ENCODE data around the gene KLHL22.

The KLHL22 gene

GRCh38 chr22:20429254-20430100, 66.1 kb downstream of the KLHL22 start:
- DNase-seq, result peak in 13 of 42 donors; percentile 24 to 62 (median 46)
- intact Hi-C loops (cut with DNase I), result no loop called here

- DNase-seq, result no peak
- intact Hi-C loops (cut with DNase I), result no loop called here
These were observed 66.9 kb downstream of the KLHL22 start for GRCh38 chr22:20428496-20429253.

- no peak for DNase-seq
- intact Hi-C loops (cut with DNase I), result no loop called here
These were observed 67.6 kb downstream of the KLHL22 start for GRCh38 chr22:20427945-20428417.

GRCh38 chr22:20427104-20427944, 68.3 kb downstream of the KLHL22 start:
- intact Hi-C loops (cut with DNase I), result no loop called here
- no peak for DNase-seq

GRCh38 chr22:20426259-20426615, 69.4 kb downstream of the KLHL22 start:
- intact Hi-C loops (cut with DNase I), result no loop called here
- no peak for DNase-seq

GRCh38 chr22:20425566-20426258, 69.9 kb downstream of the KLHL22 start:
- intact Hi-C loops (cut with DNase I), result no loop called here
- DNase-seq, result no peak

GRCh38 chr22:20424932-20425565, 70.5 kb downstream of the KLHL22 start:
- intact Hi-C loops (cut with DNase I), result no loop called here
- DNase-seq, result peak in 17 of 42 donors; percentile 16 to 65 (median 40)

- intact Hi-C loops (cut with DNase I), result no loop called here
- DNase-seq, result no peak
These were observed 71.0 kb downstream of the KLHL22 start for GRCh38 chr22:20424568-20424931.

GRCh38 chr22:20423906-20424551, 71.6 kb downstream of the KLHL22 start:
- DNase-seq, result peak in 37 of 42 donors; percentile 18 to 82 (median 55)
- intact Hi-C loops (cut with DNase I), result no loop called here

- DNase-seq, result peak; percentile 78 to 98 (median 92)
- intact Hi-C loops (cut with DNase I), result no loop called here
These were observed 72.3 kb downstream of the KLHL22 start for GRCh38 chr22:20423008-20423905.

GRCh38 chr22:20422271-20423007, 73.2 kb downstream of the KLHL22 start:
- DNase-seq, result peak in 1 of 42 donors; percentile 3
- intact Hi-C loops (cut with DNase I), result no loop called here

GRCh38 chr22:20421507-20421874, 74.1 kb downstream of the KLHL22 start:
- intact Hi-C loops (cut with DNase I), result no loop called here
- no peak for DNase-seq

GRCh38 chr22:20420157-20420842, 75.3 kb downstream of the KLHL22 start:
- intact Hi-C loops (cut with DNase I), result no loop called here
- DNase-seq, result peak in 1 of 42 donors; percentile 25

GRCh38 chr22:20419664-20419951, 76.0 kb downstream of the KLHL22 start:
- DNase-seq, result no peak
- intact Hi-C loops (cut with DNase I), result loop anchor here (2.0 kb wide), 2 partner anchors 37 to 77 kb away; no protein-coding TSS in a partner anchor

- peak; percentile 38 to 92 (median 82) for DNase-seq
- intact Hi-C loops (cut with DNase I), result loop anchor here (2.0 kb wide), 2 partner anchors 39 to 79 kb away; no protein-coding TSS in a partner anchor
These were observed 77.3 kb downstream of the KLHL22 start for GRCh38 chr22:20418211-20418788.
